ENCODE data around the gene SDK2.

GRCh38 chr17:73609060-73609459 lies 35.2 kb downstream of the SDK2 start:
- TF ChIP-seq, protein P1, sequence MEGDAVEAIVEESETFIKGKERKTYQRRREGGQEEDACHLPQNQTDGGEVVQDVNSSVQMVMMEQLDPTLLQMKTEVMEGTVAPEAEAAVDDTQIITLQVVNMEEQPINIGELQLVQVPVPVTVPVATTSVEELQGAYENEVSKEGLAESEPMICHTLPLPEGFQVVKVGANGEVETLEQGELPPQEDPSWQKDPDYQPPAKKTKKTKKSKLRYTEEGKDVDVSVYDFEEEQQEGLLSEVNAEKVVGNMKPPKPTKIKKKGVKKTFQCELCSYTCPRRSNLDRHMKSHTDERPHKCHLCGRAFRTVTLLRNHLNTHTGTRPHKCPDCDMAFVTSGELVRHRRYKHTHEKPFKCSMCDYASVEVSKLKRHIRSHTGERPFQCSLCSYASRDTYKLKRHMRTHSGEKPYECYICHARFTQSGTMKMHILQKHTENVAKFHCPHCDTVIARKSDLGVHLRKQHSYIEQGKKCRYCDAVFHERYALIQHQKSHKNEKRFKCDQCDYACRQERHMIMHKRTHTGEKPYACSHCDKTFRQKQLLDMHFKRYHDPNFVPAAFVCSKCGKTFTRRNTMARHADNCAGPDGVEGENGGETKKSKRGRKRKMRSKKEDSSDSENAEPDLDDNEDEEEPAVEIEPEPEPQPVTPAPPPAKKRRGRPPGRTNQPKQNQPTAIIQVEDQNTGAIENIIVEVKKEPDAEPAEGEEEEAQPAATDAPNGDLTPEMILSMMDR (IDR thresholded peaks at IDR 0.05) = no peak
- TF ChIP-seq TAF1 (IDR thresholded peaks at IDR 0.05; ENCODE audit: borderline replicate concordance, low read depth, low read length) = no peak
